ENCODE measurements around the gene PTH. TPM values are rescaled to one million over a fixed set of nuclear protein-coding genes. Genes with fewer than 3 reads are reported as not detected.

PTH gene
- total and polyA plus RNA-seq, 4 donors: not detected

DNA sequence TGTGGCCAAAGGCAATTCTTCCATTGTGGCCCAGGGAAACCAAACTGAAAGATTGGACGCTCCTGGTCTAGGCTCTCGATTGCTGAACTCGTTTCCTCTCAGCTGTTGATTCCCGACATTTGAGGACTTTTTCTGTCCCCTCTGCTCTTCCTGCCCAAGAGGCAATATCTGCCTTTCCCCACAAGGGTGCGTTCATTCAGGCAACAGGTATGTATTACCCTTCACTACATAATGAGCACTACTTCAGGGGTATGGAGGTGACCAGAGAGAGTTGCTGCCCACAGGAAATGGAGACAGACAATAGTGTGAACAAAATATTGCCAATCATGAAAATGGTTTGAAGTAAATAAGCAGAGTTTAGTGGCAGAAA is 8.2 kb downstream of the PTH start (continued):
- TF ChIP-seq, protein P1, sequence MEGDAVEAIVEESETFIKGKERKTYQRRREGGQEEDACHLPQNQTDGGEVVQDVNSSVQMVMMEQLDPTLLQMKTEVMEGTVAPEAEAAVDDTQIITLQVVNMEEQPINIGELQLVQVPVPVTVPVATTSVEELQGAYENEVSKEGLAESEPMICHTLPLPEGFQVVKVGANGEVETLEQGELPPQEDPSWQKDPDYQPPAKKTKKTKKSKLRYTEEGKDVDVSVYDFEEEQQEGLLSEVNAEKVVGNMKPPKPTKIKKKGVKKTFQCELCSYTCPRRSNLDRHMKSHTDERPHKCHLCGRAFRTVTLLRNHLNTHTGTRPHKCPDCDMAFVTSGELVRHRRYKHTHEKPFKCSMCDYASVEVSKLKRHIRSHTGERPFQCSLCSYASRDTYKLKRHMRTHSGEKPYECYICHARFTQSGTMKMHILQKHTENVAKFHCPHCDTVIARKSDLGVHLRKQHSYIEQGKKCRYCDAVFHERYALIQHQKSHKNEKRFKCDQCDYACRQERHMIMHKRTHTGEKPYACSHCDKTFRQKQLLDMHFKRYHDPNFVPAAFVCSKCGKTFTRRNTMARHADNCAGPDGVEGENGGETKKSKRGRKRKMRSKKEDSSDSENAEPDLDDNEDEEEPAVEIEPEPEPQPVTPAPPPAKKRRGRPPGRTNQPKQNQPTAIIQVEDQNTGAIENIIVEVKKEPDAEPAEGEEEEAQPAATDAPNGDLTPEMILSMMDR (IDR thresholded peaks at IDR 0.05; ENCODE audit: low read depth, low read length, missing input control): peak; percentile 49
- TF ChIP-seq MAX (IDR thresholded peaks at IDR 0.05) (no peak), FOXA2 (IDR thresholded peaks at IDR 0.05) (no peak)

- Histone ChIP-seq H3K27ac (ENCODE audit: low read depth in 1 of 2, low read length in 2 of 2) (no peak overlapping the region), H3K4me3 (ENCODE audit: low read depth in 1 of 3, low read length in 3 of 3) (peak overlapping the region in 1 of 3 donors; percentile 44), H3K4me1 (ENCODE audit: control insufficient read depth in 4 of 4, insufficient read depth in 4 of 4, low read length in 3 of 4) (no peaks in the 10 kb centered on the region), H3K36me3 (ENCODE audit: control insufficient read depth in 4 of 4, insufficient read depth in 3 of 4, low read depth in 1 of 4, low read length in 3 of 4) (no peaks in the 10 kb centered on the region), H3K9me3 (ENCODE audit: control insufficient read depth in 4 of 4, low read length in 3 of 4) (no peaks in the 10 kb centered on the region), H3K27me3 (ENCODE audit: control insufficient read depth in 4 of 4, insufficient read depth in 4 of 4, low read length in 3 of 4) (no peaks in the 10 kb centered on the region), H3K9ac (ENCODE audit: low read depth in 1 of 2, low read length in 2 of 2) (no peak overlapping the region)
- DNase-seq (ENCODE audit: low spot score): no peak
- WGBS: 42% methylated on average over 26 of the region's 26 CpGs
- TF ChIP-seq MAX (IDR thresholded peaks at IDR 0.05) (no peak), RAD21 (IDR thresholded peaks at IDR 0.05) (peak; percentile 47 to 63), REST (IDR thresholded peaks at IDR 0.05) (no peak), HNF4G (IDR thresholded peaks at IDR 0.05) (no peak), YY1 (IDR thresholded peaks at IDR 0.05) (no peak)
- TF ChIP-seq, protein P1 (IDR thresholded peaks at IDR 0.05; ENCODE audit: low read depth, low read length, missing input control): peak; percentile 42
These were observed 8.7 kb downstream of the PTH start for GRCh38 chr11:13486926-13487660.

- Histone ChIP-seq H3K9ac (ENCODE audit: low read depth in 1 of 2, low read length in 2 of 2) (no peak overlapping the region), H3K36me3 (ENCODE audit: control insufficient read depth in 4 of 4, insufficient read depth in 3 of 4, low read depth in 1 of 4, low read length in 3 of 4) (no peaks in the 10 kb centered on the region), H3K27ac (ENCODE audit: low read depth in 1 of 2, low read length in 2 of 2) (no peak overlapping the region), H3K4me1 (ENCODE audit: control insufficient read depth in 4 of 4, insufficient read depth in 4 of 4, low read length in 3 of 4) (peaks cover 0 to 20% (median 9%) of the 10 kb centered on the region in 4 donors), H3K9me3 (ENCODE audit: control insufficient read depth in 4 of 4, low read length in 3 of 4) (no peaks in the 10 kb centered on the region), H3K4me3 (ENCODE audit: low read depth in 1 of 3, low read length in 3 of 3) (no peak overlapping the region), H3K27me3 (ENCODE audit: control insufficient read depth in 4 of 4, insufficient read depth in 4 of 4, low read length in 3 of 4) (no peaks in the 10 kb centered on the region)
- no peak for DNase-seq (ENCODE audit: low spot score)
- 76% methylated on average over 9 of the region's 9 CpGs for WGBS
- TF ChIP-seq FOXA2 (IDR thresholded peaks at IDR 0.05) (no peak), YY1 (IDR thresholded peaks at IDR 0.05) (no peak), GABPA (IDR thresholded peaks at IDR 0.05 in 1 of 2, conservative IDR thresholded peaks at IDR 0.05 in 1 of 2) (no peak), MAX (IDR thresholded peaks at IDR 0.05) (no peak), JUND (IDR thresholded peaks at IDR 0.05) (no peak), HNF4A (conservative IDR thresholded peaks at IDR 0.05) (no peak), HNF4G (IDR thresholded peaks at IDR 0.05) (no peak), ATF3 (IDR thresholded peaks at IDR 0.05) (no peak), FOXA1 (IDR thresholded peaks at IDR 0.05) (no peak)
- TF ChIP-seq, protein P2, sequence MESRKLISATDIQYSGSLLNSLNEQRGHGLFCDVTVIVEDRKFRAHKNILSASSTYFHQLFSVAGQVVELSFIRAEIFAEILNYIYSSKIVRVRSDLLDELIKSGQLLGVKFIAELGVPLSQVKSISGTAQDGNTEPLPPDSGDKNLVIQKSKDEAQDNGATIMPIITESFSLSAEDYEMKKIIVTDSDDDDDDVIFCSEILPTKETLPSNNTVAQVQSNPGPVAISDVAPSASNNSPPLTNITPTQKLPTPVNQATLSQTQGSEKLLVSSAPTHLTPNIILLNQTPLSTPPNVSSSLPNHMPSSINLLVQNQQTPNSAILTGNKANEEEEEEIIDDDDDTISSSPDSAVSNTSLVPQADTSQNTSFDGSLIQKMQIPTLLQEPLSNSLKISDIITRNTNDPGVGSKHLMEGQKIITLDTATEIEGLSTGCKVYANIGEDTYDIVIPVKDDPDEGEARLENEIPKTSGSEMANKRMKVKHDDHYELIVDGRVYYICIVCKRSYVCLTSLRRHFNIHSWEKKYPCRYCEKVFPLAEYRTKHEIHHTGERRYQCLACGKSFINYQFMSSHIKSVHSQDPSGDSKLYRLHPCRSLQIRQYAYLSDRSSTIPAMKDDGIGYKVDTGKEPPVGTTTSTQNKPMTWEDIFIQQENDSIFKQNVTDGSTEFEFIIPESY (IDR thresholded peaks at IDR 0.05): no peak
These were observed 15.6 kb downstream of the PTH start for GRCh38 chr11:13480198-13480597.

Data from liver (tissue), 9 donors.